Measurements from ENCODE around the gene SDK1. TPM values are rescaled to one million over a fixed set of nuclear protein-coding genes. Genes with fewer than 3 reads are reported as not detected.

The SDK1 gene
- total and polyA plus RNA-seq, 10 of the 15 experiments (the other 5 are each of a cell fraction or from before 2014, with no cell fraction given) = 0.14 to 0.33 TPM; not detected in 8

- SMC1A ChIA-PET (ENCODE audit: uncharacterized antibody, unreplicated experiment) = interaction anchor here (0.8 kb wide), 1 partner anchor 18 kb away, joined by 3 read pairs; no protein-coding TSS in a partner anchor
Measured at GRCh38 chr7:3309956-3310355, 8.9 kb downstream of the SDK1 start.

More at GRCh38 chr7:3309956-3310355, 8.9 kb downstream of the SDK1 start:
- POLR2A ChIA-PET = no interaction called here
- Histone ChIP-seq H3K9me3 (replicated peaks; ENCODE audit: control insufficient read depth, insufficient read depth, low read length) (no peaks in the 10 kb centered on the region), H3K4me3 (no peak overlapping the region), H3K4me1 (ENCODE audit: control insufficient read depth, insufficient read depth, low read length) (no peaks in the 10 kb centered on the region), H3K36me3 (ENCODE audit: control insufficient read depth in 2 of 2, insufficient read depth in 2 of 2, low read length in 1 of 2) (no peaks in the 10 kb centered on the region), H3K79me2 (ENCODE audit: control insufficient read depth, insufficient read depth, low read length) (no peaks in the 10 kb centered on the region), H3K27me3 (replicated peaks in 1 of 2; ENCODE audit: control insufficient read depth in 2 of 2, insufficient read depth in 2 of 2, low read length in 1 of 2) (no peaks in the 10 kb centered on the region), H4K20me1 (ENCODE audit: control insufficient read depth, insufficient read depth) (no peaks in the 10 kb centered on the region), H3K27ac (ENCODE audit: control insufficient read depth, insufficient read depth) (no peak overlapping the region), H3K4me2 (ENCODE audit: control insufficient read depth, insufficient read depth) (no peak overlapping the region), H2AFZ (ENCODE audit: control insufficient read depth, low read depth, low read length) (no peak overlapping the region), H3K9ac (ENCODE audit: control insufficient read depth, insufficient read depth, low read length) (no peak overlapping the region)
- no TSS peak for BruUV-seq (replicated peaks)
- intact Hi-C loops (cut with micrococcal nuclease; ENCODE audit: unreplicated experiment) (no loop called here), in situ Hi-C loops (cut with MboI) (no loop called here)
- FAIRE-seq (no peak), DNase-seq (ENCODE audit: low read depth, low spot score) (no peak), ATAC-seq (no peak)
- 54% methylated on average over 1 of the region's 1 CpG for WGBS (ENCODE audit: insufficient coverage, insufficient replicate concordance, low lambda C conversion rate, missing lambda C conversion rate)
- RAD21 ChIA-PET (ENCODE audit: unreplicated experiment) = no interaction called here
- CTCF ChIA-PET = interaction anchor here (2.0 kb wide), 1 partner anchor 445 kb away, joined by 7 read pairs; no protein-coding TSS in a partner anchor
- TF ChIP-seq NFYB (IDR thresholded peaks at IDR 0.05; ENCODE audit: insufficient read depth, low read depth, low read length) (no peak), LARP7 (IDR thresholded peaks at IDR 0.05) (no peak), E2F8 (IDR thresholded peaks at IDR 0.05; ENCODE audit: low read depth, partially characterized antibody) (no peak), IRF3 (IDR thresholded peaks at IDR 0.05) (no peak), RELB (IDR thresholded peaks at IDR 0.05; ENCODE audit: low read depth) (no peak), NFYA (IDR thresholded peaks at IDR 0.05; ENCODE audit: borderline replicate concordance, low read depth, low read length) (no peak), JUNB (IDR thresholded peaks at IDR 0.05) (no peak), BACH1 (IDR thresholded peaks at IDR 0.05; ENCODE audit: borderline replicate concordance) (no peak), ZZZ3 (IDR thresholded peaks at IDR 0.05; ENCODE audit: control insufficient read depth, insufficient read length, low read depth) (no peak), STAT3 (IDR thresholded peaks at IDR 0.05; ENCODE audit: low read depth, low read length) (no peak), RELA (IDR thresholded peaks at IDR 0.05; ENCODE audit: borderline replicate concordance, partially characterized antibody) (no peak), IKZF1 (conservative IDR thresholded peaks at IDR 0.05) (no peak)

Measured in GM12878 (cell line).